ENCODE measurements around the gene BFSP1. TPM values are rescaled to one million over a fixed set of nuclear protein-coding genes. Genes with fewer than 3 reads are reported as not detected.

The BFSP1 gene
- total and polyA plus RNA-seq, 3 donors from 2014 or later = 7.4 to 11.3 (median 10.7) TPM

GRCh38 chr20:17488916-17489600 is 42.1 kb downstream of the BFSP1 start:
- Histone ChIP-seq H3K27ac (no peak overlapping the region), H3K4me1 (no peaks in the 10 kb centered on the region), H3K36me3 (ENCODE audit: low read depth, missing control alignments) (no peaks in the 10 kb centered on the region), H3K27me3 (no peaks in the 10 kb centered on the region), H3K9me3 (no peaks in the 10 kb centered on the region), H3K4me3 (no peak overlapping the region)
- TF ChIP-seq CTCF (IDR thresholded peaks at IDR 0.05) (no peak), POLR2A (IDR thresholded peaks at IDR 0.05) (no peak)
- intact Hi-C loops (cut with DNase I; ENCODE audit: low total_unique reads) = no loop called here
- 87 to 90% methylated on average over 9 of the region's 9 CpGs for WGBS, 2 donors
- DNase-seq = no peak

DNA sequence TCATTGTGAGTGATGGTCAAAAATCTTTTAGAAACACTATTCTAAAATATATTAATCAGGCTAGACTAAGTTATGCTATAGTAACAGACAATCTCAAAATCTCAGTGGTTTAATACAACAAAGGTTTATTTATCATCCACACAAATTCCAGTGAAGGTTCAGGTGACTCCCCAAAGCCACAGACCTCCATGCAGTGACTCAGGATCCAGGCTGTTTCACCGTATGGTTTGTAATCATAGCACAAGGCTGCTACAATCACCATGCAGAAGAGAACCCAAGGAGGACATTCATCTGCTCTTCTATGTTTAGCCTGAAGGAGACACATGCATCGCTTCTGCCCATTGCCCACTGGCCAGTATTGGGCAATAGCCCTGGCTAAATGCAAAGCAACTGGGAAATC is 46.2 kb downstream of the BFSP1 start:
- H3K4me1 ChIP-seq = no peaks in the 10 kb centered on the region
- H3K9me3 ChIP-seq = no peaks in the 10 kb centered on the region
- DNase-seq = no peak
- no peaks in the 10 kb centered on the region for H3K36me3 ChIP-seq (ENCODE audit: low read depth, missing control alignments)
- no peak overlapping the region for H3K4me3 ChIP-seq
- no peaks in the 10 kb centered on the region for H3K27me3 ChIP-seq
- WGBS, 2 donors = 93 to 94% methylated on average over 2 of the region's 2 CpGs
- intact Hi-C loops (cut with DNase I; ENCODE audit: low total_unique reads) = no loop called here
- no peak overlapping the region for H3K27ac ChIP-seq
- TF ChIP-seq CTCF (IDR thresholded peaks at IDR 0.05) = no peak

DNA sequence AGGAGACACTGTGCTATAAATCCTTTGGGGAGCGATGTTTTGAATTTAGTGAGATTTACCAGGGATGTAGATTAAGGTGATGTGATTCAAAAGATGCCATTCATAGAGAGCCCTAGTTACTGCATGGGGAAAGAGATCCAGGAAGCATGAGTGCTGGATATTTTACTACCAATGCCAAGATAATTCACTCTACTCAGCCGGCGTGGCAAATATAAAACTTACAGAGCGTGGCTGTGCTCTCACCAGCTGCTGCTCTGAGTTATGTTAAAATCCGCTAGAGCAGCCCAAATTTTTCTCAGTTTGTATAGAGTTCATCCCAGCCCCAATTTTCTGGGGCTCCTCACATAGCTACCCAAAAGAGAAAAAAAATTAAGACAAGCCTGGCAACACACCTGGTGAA is 48.6 kb downstream of the BFSP1 start:
- DNase-seq = no peak
- Histone ChIP-seq H3K27me3 (no peaks in the 10 kb centered on the region), H3K9me3 (no peaks in the 10 kb centered on the region), H3K4me3 (no peak overlapping the region), H3K27ac (no peak overlapping the region), H3K4me1 (no peaks in the 10 kb centered on the region), H3K36me3 (ENCODE audit: low read depth, missing control alignments) (no peaks in the 10 kb centered on the region)
- no peak for TF ChIP-seq CTCF (IDR thresholded peaks at IDR 0.05)
- no peak for TF ChIP-seq POLR2A (IDR thresholded peaks at IDR 0.05)
- intact Hi-C loops (cut with DNase I; ENCODE audit: low total_unique reads) = no loop called here
- WGBS, 2 donors = 75 to 77% methylated on average over 5 of the region's 5 CpGs

- no peaks in the 10 kb centered on the region for H3K27me3 ChIP-seq
- intact Hi-C loops (cut with DNase I; ENCODE audit: low total_unique reads) = no loop called here
- 63 to 82% methylated on average over 16 of the region's 16 CpGs for WGBS, 2 donors
- TF ChIP-seq POLR2A (IDR thresholded peaks at IDR 0.05) (no peak), CTCF (IDR thresholded peaks at IDR 0.05) (no peak)
- DNase-seq = no peak
- H3K9me3 ChIP-seq = no peaks in the 10 kb centered on the region
- H3K36me3 ChIP-seq (ENCODE audit: low read depth, missing control alignments) = no peaks in the 10 kb centered on the region
- no peaks in the 10 kb centered on the region for H3K4me1 ChIP-seq
- no peak overlapping the region for H3K27ac ChIP-seq
- no peak overlapping the region for H3K4me3 ChIP-seq
Measured at GRCh38 chr20:17481661-17482060, 49.5 kb downstream of the BFSP1 start.

- Histone ChIP-seq H3K36me3 (ENCODE audit: low read depth, missing control alignments) (no peaks in the 10 kb centered on the region), H3K27me3 (no peaks in the 10 kb centered on the region), H3K27ac (no peak overlapping the region), H3K9me3 (no peaks in the 10 kb centered on the region), H3K4me3 (no peak overlapping the region), H3K4me1 (no peaks in the 10 kb centered on the region)
- WGBS, 2 donors = 58 to 84% methylated on average over 10 to 11 of the region's 11 CpGs
- intact Hi-C loops (cut with DNase I; ENCODE audit: low total_unique reads) = no loop called here
- no peak for DNase-seq
- TF ChIP-seq CTCF (IDR thresholded peaks at IDR 0.05) (no peak), POLR2A (IDR thresholded peaks at IDR 0.05) (no peak)
Measured at GRCh38 chr20:17480696-17481095, 50.5 kb downstream of the BFSP1 start.
